ENCODE measurements around the gene CNTFR. TPM values are rescaled to one million over a fixed set of nuclear protein-coding genes. Genes with fewer than 3 reads are reported as not detected.

Gene CNTFR
- total RNA-seq, 1 donor from 2014 or later: 8.6 TPM

DNA sequence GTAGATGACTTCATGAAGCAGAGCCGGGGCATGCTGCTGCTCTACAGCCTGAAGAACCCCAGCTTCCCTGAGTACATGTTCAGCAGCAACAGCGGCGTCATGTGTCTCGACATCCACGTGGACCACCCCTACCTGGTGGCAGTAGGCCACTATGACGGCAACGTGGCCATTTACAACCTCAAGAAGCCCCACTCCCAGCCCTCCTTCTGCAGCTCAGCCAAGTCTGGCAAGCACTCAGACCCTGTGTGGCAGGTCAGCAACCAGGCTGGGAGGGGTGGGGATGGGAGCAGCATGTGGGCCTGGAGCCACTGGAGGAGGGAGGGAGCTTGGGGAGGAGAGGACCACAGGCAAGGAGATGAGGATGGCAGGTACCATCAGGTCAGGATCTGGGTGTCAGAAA, 82.9 kb downstream of the CNTFR start:
- Histone ChIP-seq H3K9me3 (ENCODE audit: low read depth) (no peaks in the 10 kb centered on the region), H3K4me2 (no peak overlapping the region), H3K4me1 (peaks cover 8% of the 10 kb centered on the region), H3K9ac (no peak overlapping the region), H3K36me3 (no peaks in the 10 kb centered on the region), H3K79me2 (ENCODE audit: low read depth) (no peaks in the 10 kb centered on the region), H3K27ac (no peak overlapping the region), H3K4me3 (no peak overlapping the region), H3F3A (ENCODE audit: low read depth) (no peaks in the 10 kb centered on the region), H3K27me3 (no peaks in the 10 kb centered on the region), H2AFZ (replicated peaks) (no peak overlapping the region), H4K20me1 (ENCODE audit: low read depth) (no peaks in the 10 kb centered on the region)
- Mint-ChIP-seq H3K4me3 (no peak overlapping the region), H3K27ac (no peak overlapping the region), H3K36me3 (peaks cover 2% of the 10 kb centered on the region), H3K9me3 (no peaks in the 10 kb centered on the region), H3K4me1 (peaks cover 17% of the 10 kb centered on the region), H3K27me3 (ENCODE audit: insufficient read depth, low read depth) (peaks cover 21% of the 10 kb centered on the region)
- no peak for DNase-seq (ENCODE audit: low spot score)
- TF ChIP-seq EZH2phosphoT487 (IDR thresholded peaks at IDR 0.05): no peak
- no peak for TF ChIP-seq CTCF (IDR thresholded peaks at IDR 0.05)
- TF ChIP-seq EZH2 (IDR thresholded peaks at IDR 0.05): no peak

GRCh38 chr9:34505370-34506120, 84.0 kb downstream of the CNTFR start:
- Histone ChIP-seq H3K27ac (no peak overlapping the region), H3K27me3 (no peaks in the 10 kb centered on the region), H3K4me2 (no peak overlapping the region), H4K20me1 (ENCODE audit: low read depth) (no peaks in the 10 kb centered on the region), H3K79me2 (ENCODE audit: low read depth) (no peaks in the 10 kb centered on the region), H3K9me3 (ENCODE audit: low read depth) (no peaks in the 10 kb centered on the region), H2AFZ (replicated peaks) (no peak overlapping the region), H3F3A (ENCODE audit: low read depth) (no peaks in the 10 kb centered on the region), H3K36me3 (no peaks in the 10 kb centered on the region), H3K4me1 (peaks cover 4% of the 10 kb centered on the region), H3K9ac (no peak overlapping the region), H3K4me3 (no peak overlapping the region)
- peaks cover 2% of the 10 kb centered on the region for H3K36me3 Mint-ChIP-seq
- DNase-seq (ENCODE audit: low spot score): no peak
- peaks cover 19% of the 10 kb centered on the region for H3K27me3 Mint-ChIP-seq (ENCODE audit: insufficient read depth, low read depth)
- TF ChIP-seq EZH2 (IDR thresholded peaks at IDR 0.05) (no peak), EZH2phosphoT487 (IDR thresholded peaks at IDR 0.05) (no peak), CTCF (IDR thresholded peaks at IDR 0.05) (no peak)
- H3K9me3 Mint-ChIP-seq: no peaks in the 10 kb centered on the region
- peaks cover 8% of the 10 kb centered on the region for H3K4me1 Mint-ChIP-seq
- no peak overlapping the region for H3K4me3 Mint-ChIP-seq
- no peak overlapping the region for H3K27ac Mint-ChIP-seq

- no peaks in the 10 kb centered on the region for H3F3A ChIP-seq (ENCODE audit: low read depth)
- H3K79me2 ChIP-seq (ENCODE audit: low read depth): no peaks in the 10 kb centered on the region
- no peak overlapping the region for H3K27ac Mint-ChIP-seq
- no peak overlapping the region for H3K4me2 ChIP-seq
- H4K20me1 ChIP-seq (ENCODE audit: low read depth): no peaks in the 10 kb centered on the region
- no peak for DNase-seq (ENCODE audit: low spot score)
- H3K27me3 ChIP-seq: no peaks in the 10 kb centered on the region
- H3K9me3 ChIP-seq (ENCODE audit: low read depth): no peaks in the 10 kb centered on the region
- H2AFZ ChIP-seq (replicated peaks): no peak overlapping the region
- H3K36me3 Mint-ChIP-seq: peaks cover 2% of the 10 kb centered on the region
- H3K27me3 Mint-ChIP-seq (ENCODE audit: insufficient read depth, low read depth): peaks cover 25% of the 10 kb centered on the region
- no peak overlapping the region for H3K9ac ChIP-seq
- no peak overlapping the region for H3K27ac ChIP-seq
- H3K9me3 Mint-ChIP-seq: no peaks in the 10 kb centered on the region
- TF ChIP-seq EZH2 (IDR thresholded peaks at IDR 0.05) (no peak), EZH2phosphoT487 (IDR thresholded peaks at IDR 0.05) (no peak), CTCF (IDR thresholded peaks at IDR 0.05) (no peak)
- H3K4me3 Mint-ChIP-seq: no peak overlapping the region
- H3K4me1 Mint-ChIP-seq: peaks cover 14% of the 10 kb centered on the region
- H3K36me3 ChIP-seq: no peaks in the 10 kb centered on the region
- no peak overlapping the region for H3K4me3 ChIP-seq
- H3K4me1 ChIP-seq: no peaks in the 10 kb centered on the region
Observed at GRCh38 chr9:34503406-34503805, 86.1 kb downstream of the CNTFR start.

Measured in neural progenitor cell (in vitro differentiated cells).